HEK293T (cell line): ENCODE measurements around the gene TK2.
"Not testable (repeated sequence)": the region's sequence is repeated elsewhere in the genome, so short reads cannot be mapped to it uniquely, and the experiment has no call there.

Source experiments
- CTCF ChIA-PET: fragments of 350-600 bp; formaldehyde crosslinking; extraction: SDS; loops from one replicate; lab custom pipeline; 2021; ENCODE audit warnings: antibody characterized with exemption, inconsistent platforms; lab: Yijun Ruan, JAX
- POLR2A ChIA-PET: fragments of 350-600 bp; formaldehyde crosslinking; extraction: SDS; loops from one replicate; lab custom pipeline; 2020; ENCODE audit warnings: antibody characterized with exemption, inconsistent platforms; lab: Yijun Ruan, JAX
- DNase-seq: peaks from one replicate; pipeline ENCODE4 v3.0.0; 2012; ENCODE audit warnings: mixed read lengths; ENCODE audit errors: extremely low spot score
- ARNT ChIP-seq: fragments of 450-650 bp; IDR thresholded peaks from 2 replicates; pipeline ENCODE4 v1.6.1; 2017; ENCODE audit warnings: mild to moderate bottlenecking
- BHLHE40 ChIP-seq: fragments of 450-650 bp; IDR thresholded peaks from 2 replicates; pipeline ENCODE4 v1.6.1; 2016; ENCODE audit warnings: mild to moderate bottlenecking, moderate library complexity, borderline replicate concordance
- CTBP1 ChIP-seq: fragments of 450-650 bp; IDR thresholded peaks from 2 replicates; pipeline ENCODE4 v1.6.1; 2016; ENCODE audit warnings: borderline replicate concordance
- ELF4 ChIP-seq: fragments of 450-650 bp; IDR thresholded peaks from 2 replicates; pipeline ENCODE4 v1.6.1; 2017; ENCODE audit warnings: antibody characterized with exemption
- FOXA1 ChIP-seq: fragments of 450-650 bp; IDR thresholded peaks from 2 replicates; pipeline ENCODE4 v1.6.1; 2016; ENCODE audit warnings: mild to moderate bottlenecking
- FOXK2 ChIP-seq: fragments of 450-650 bp; IDR thresholded peaks from 2 replicates; pipeline ENCODE4 v1.6.1; 2016; ENCODE audit warnings: mild to moderate bottlenecking
- FOXM1 ChIP-seq: fragments of 450-650 bp; IDR thresholded peaks from 2 replicates; pipeline ENCODE4 v1.6.1; 2017; ENCODE audit warnings: mild to moderate bottlenecking, borderline replicate concordance
- HDGF ChIP-seq: fragments of 450-650 bp; IDR thresholded peaks from 2 replicates; pipeline ENCODE4 v1.6.1; 2017; ENCODE audit warnings: antibody characterized with exemption, borderline replicate concordance
- L3MBTL2 ChIP-seq: fragments of 450-650 bp; conservative IDR thresholded peaks from 2 replicates; pipeline ENCODE4 v1.6.1; 2016; ENCODE audit warnings: mild to moderate bottlenecking
- LEF1 ChIP-seq: fragments of 450-650 bp; IDR thresholded peaks from 2 replicates; pipeline ENCODE4 v1.6.1; 2017; ENCODE audit warnings: mild to moderate bottlenecking, borderline replicate concordance
- NFRKB ChIP-seq: fragments of 450-650 bp; IDR thresholded peaks from 2 replicates; pipeline ENCODE4 v1.6.1; 2016; ENCODE audit warnings: mild to moderate bottlenecking, moderate library complexity
- PKNOX1 ChIP-seq: fragments of 450-650 bp; IDR thresholded peaks from 2 replicates; pipeline ENCODE4 v1.6.1; 2016
- SP1 ChIP-seq: fragments of 450-650 bp; IDR thresholded peaks from 2 replicates; pipeline ENCODE4 v1.6.1; 2017
- SUZ12 ChIP-seq: fragments of 450-650 bp; IDR thresholded peaks from 2 replicates; pipeline ENCODE4 v1.6.1; 2016; ENCODE audit warnings: mild to moderate bottlenecking
- TARDBP ChIP-seq: fragments of 450-650 bp; IDR thresholded peaks from 2 replicates; pipeline ENCODE4 v1.6.1; 2016
- ZNF384 ChIP-seq: fragments of 450-650 bp; IDR thresholded peaks from 2 replicates; pipeline ENCODE4 v1.6.1; 2016

TK2 gene

GRCh38 chr16:66574531-66574930 is 24.6 kb upstream of the TK2 start:
- no peak for DNase-seq
- TF ChIP-seq CTBP1 (no peak), SP1 (no peak), ELF4 (no peak), NFRKB (no peak), HDGF (no peak), PKNOX1 (no peak), ARNT (no peak), L3MBTL2 (no peak), LEF1 (no peak), TARDBP (no peak), FOXM1 (no peak), ZNF384 (no peak), FOXA1 (no peak), FOXK2 (no peak), BHLHE40 (no peak), SUZ12 (no peak)
- CTCF ChIA-PET, result interaction anchor here (1.4 kb wide), 1 partner anchor 167 kb away, joined by 3 read pairs; no protein-coding TSS in a partner anchor
- POLR2A ChIA-PET, result interaction anchor here (1.3 kb wide), 1 partner anchor 11 kb away, joined by 6 read pairs; no protein-coding TSS in a partner anchor

GRCh38 chr16:66574081-66574480 is 24.2 kb upstream of the TK2 start:
- TF ChIP-seq ELF4 (no peak), SUZ12 (no peak), L3MBTL2 (no peak), SP1 (no peak), CTBP1 (no peak), NFRKB (no peak), FOXM1 (no peak), ZNF384 (no peak), TARDBP (no peak), BHLHE40 (no peak), LEF1 (no peak), ARNT (no peak), FOXA1 (no peak), HDGF (no peak)
- POLR2A ChIA-PET, result no interaction called here
- no peak for DNase-seq
- CTCF ChIA-PET, result interaction anchor here (1.4 kb wide), 1 partner anchor 167 kb away, joined by 3 read pairs; no protein-coding TSS in a partner anchor

- ChIA-PET POLR2A (interaction anchor here (0.7 to 2.1 kb wide), 2 partner anchors 20 to 320 kb away, joined by 3 to 10 read pairs; partner anchors contain the start of gene CKLF), CTCF (no interaction called here)
- no peak for DNase-seq
- TF ChIP-seq NFRKB, result no peak
- TF ChIP-seq L3MBTL2, result no peak
- TF ChIP-seq SUZ12, result no peak
- TF ChIP-seq HDGF, result no peak
- TF ChIP-seq ZNF384, result no peak
These were observed 22.4 kb upstream of the TK2 start for GRCh38 chr16:66572356-66572755.

GRCh38 chr16:66569827-66570405 is 20.0 kb upstream of the TK2 start:
- no peak for DNase-seq
- TF ChIP-seq ZNF384 (no peak), FOXM1 (no peak), ELF4 (no peak)
- CTCF ChIA-PET, result interaction anchor here (0.9 kb wide), 1 partner anchor 39 kb away, joined by 3 read pairs; no protein-coding TSS in a partner anchor
- POLR2A ChIA-PET, result interaction anchor here (1.2 to 1.5 kb wide), 2 partner anchors 17 to 20 kb away, joined by 5 to 14 read pairs; partner anchors contain the start of genes CKLF and TK2

GRCh38 chr16:66569131-66569530 is 19.2 kb upstream of the TK2 start:
- no peak for DNase-seq
- TF ChIP-seq ARNT, result no peak
- no peak for TF ChIP-seq L3MBTL2
- TF ChIP-seq FOXA1, result no peak
- no peak for TF ChIP-seq ZNF384
- TF ChIP-seq TARDBP, result no peak
- no peak for TF ChIP-seq FOXM1
- no peak for TF ChIP-seq SP1
- no peak for TF ChIP-seq NFRKB
- TF ChIP-seq LEF1, result no peak
- no peak for TF ChIP-seq HDGF
- TF ChIP-seq CTBP1, result no peak
- no peak for TF ChIP-seq ELF4
- TF ChIP-seq FOXK2, result no peak
- POLR2A ChIA-PET, result interaction anchor here (0.6 to 1.2 kb wide), 2 partner anchors 17 to 57 kb away, joined by 4 to 14 read pairs; partner anchors contain the start of gene CKLF
- CTCF ChIA-PET, result no interaction called here

- CTCF ChIA-PET, result no interaction called here
- no peak for DNase-seq
- POLR2A ChIA-PET, result no interaction called here
- no peak for TF ChIP-seq BHLHE40
- no peak for TF ChIP-seq L3MBTL2
- no peak for TF ChIP-seq FOXA1
- no peak for TF ChIP-seq LEF1
- TF ChIP-seq SUZ12, result no peak
- no peak for TF ChIP-seq HDGF
- TF ChIP-seq FOXM1, result no peak
- TF ChIP-seq ZNF384, result no peak
- no peak for TF ChIP-seq CTBP1
- TF ChIP-seq SP1, result no peak
- TF ChIP-seq PKNOX1, result no peak
- no peak for TF ChIP-seq TARDBP
- TF ChIP-seq ARNT, result no peak
- TF ChIP-seq ELF4, result no peak
- no peak for TF ChIP-seq FOXK2
- TF ChIP-seq NFRKB, result no peak
These were observed 18.4 kb upstream of the TK2 start for GRCh38 chr16:66568355-66568754.

GRCh38 chr16:66567270-66567669 is 17.3 kb upstream of the TK2 start:
- POLR2A ChIA-PET, DNase-seq, CTCF ChIA-PET: not testable (repeated sequence)
